Uterus (tissue), 2 donors: ENCODE data around the gene LDLRAD4.

ENCODE experiments used
- CTCF ChIP-seq, 4 experiments: fragments of 200-600 bp in 2 of 4; fragments of 450-650 bp in 2 of 4; sonication (generic) in 2 of 4; IDR thresholded peaks; one replicate each; pipeline ENCODE4 v1.5.1; 2016 to 2019; ENCODE audit warnings: antibody characterized with exemption in 4 of 4, mild to moderate bottlenecking in 2 of 4, moderate library complexity in 1 of 4
- POLR2A ChIP-seq, 2 donors: fragments of 450-650 bp; IDR thresholded peaks; one replicate each; pipeline ENCODE4 v1.6.1; 2016; ENCODE audit warnings: antibody characterized with exemption in 2 of 2, mild to moderate bottlenecking in 1 of 2, moderate library complexity in 1 of 2

- TF ChIP-seq CTCF (IDR thresholded peaks at IDR 0.05) (no peak), POLR2A (IDR thresholded peaks at IDR 0.05) (no peak)
These were observed 392.1 kb downstream of the LDLRAD4 start for GRCh38 chr18:13610555-13611141.
